HepG2 (cell line): ENCODE results near the gene ENSA. TPM values are rescaled to one million over a fixed set of nuclear protein-coding genes. Genes with fewer than 3 reads are reported as not detected.
A peak's percentile ranks its signal among the peaks of the same experiment; 100 is the strongest.

Experiments used
- ATF4 ChIP-seq, 2 experiments: fragments of 450-650 bp in 1 of 2; sonication (generic) in 1 of 2; formaldehyde crosslinking; IDR thresholded peaks; 2 replicates each; pipeline versions ENCODE4 v1.5.0 to v1.8.0; 2020 to 2022; ENCODE audit warnings: mild to moderate bottlenecking in 1 of 2, missing genetic modification reagents in 1 of 2
- BHLHE40 ChIP-seq: IDR thresholded peaks from 2 replicates; pipeline ENCODE4 v1.6.1; 2011; ENCODE audit warnings: low read length, improper control_type of control experiment
- CREB1 ChIP-seq, 2 experiments: fragments of 450-650 bp in 1 of 2; IDR thresholded peaks; 2 replicates each; pipeline ENCODE4 v1.6.1; 2016 to 2017; ENCODE audit warnings: control low read depth in 1 of 2, mild to moderate bottlenecking in 1 of 2, missing compliant biosample characterization in 1 of 2, missing genetic modification characterization in 1 of 2
- ELF3 ChIP-seq: IDR thresholded peaks from 2 replicates; pipeline ENCODE4 v1.6.1; 2016; ENCODE audit warnings: missing genetic modification reagents, missing compliant biosample characterization
- ESRRA ChIP-seq: sonication (generic); formaldehyde crosslinking; IDR thresholded peaks from 2 replicates; pipeline ENCODE4 v1.5.1; 2020; ENCODE audit warnings: mild to moderate bottlenecking, low read depth, missing genetic modification reagents
- HMG20A ChIP-seq: IDR thresholded peaks from 2 replicates; pipeline ENCODE4 v1.6.1; 2016; ENCODE audit warnings: borderline replicate concordance
- MED1 ChIP-seq: sonication (generic); formaldehyde crosslinking; IDR thresholded peaks from 2 replicates; pipeline ENCODE4 v1.4.0; 2020; ENCODE audit warnings: missing genetic modification reagents
- PAF1 ChIP-seq: IDR thresholded peaks from 2 replicates; pipeline ENCODE4 v1.6.1; 2016; ENCODE audit warnings: missing genetic modification reagents, missing compliant biosample characterization
- PAXIP1 ChIP-seq: sonication (generic); formaldehyde crosslinking; conservative IDR thresholded peaks from 2 replicates; pipeline ENCODE4 v1.4.0; 2020; ENCODE audit warnings: mild to moderate bottlenecking, missing genetic modification reagents, moderate library complexity
- PHB2 ChIP-seq: fragments of 450-650 bp; IDR thresholded peaks from 2 replicates; pipeline ENCODE4 v1.6.1; 2018; ENCODE audit not compliant: partially characterized antibody
- POLR2G ChIP-seq: fragments of 200-400 bp; formaldehyde crosslinking; IDR thresholded peaks from 2 replicates; pipeline ENCODE4 v1.6.1; 2018; ENCODE audit warnings: mild to moderate bottlenecking, low read depth, low read length, moderate library complexity
- REPIN1 ChIP-seq: sonication (generic); formaldehyde crosslinking; IDR thresholded peaks from 2 replicates; pipeline ENCODE4 v1.8.0; 2022; ENCODE audit warnings: missing genetic modification reagents, low read depth, mild to moderate bottlenecking, borderline replicate concordance
- SAP130 ChIP-seq: IDR thresholded peaks from 2 replicates; pipeline ENCODE4 v1.6.1; 2016; ENCODE audit warnings: low read depth
- ZBTB38 ChIP-seq: sonication (generic); formaldehyde crosslinking; IDR thresholded peaks from 2 replicates; pipeline ENCODE4 v1.5.1; 2020; ENCODE audit warnings: mild to moderate bottlenecking, missing genetic modification reagents
- ZGPAT ChIP-seq: IDR thresholded peaks from 2 replicates; pipeline ENCODE4 v1.6.1; 2016; ENCODE audit warnings: mild to moderate bottlenecking
- ZKSCAN8 ChIP-seq: IDR thresholded peaks from 2 replicates; pipeline ENCODE4 v1.6.1; 2016; ENCODE audit warnings: borderline replicate concordance, missing genetic modification reagents, missing compliant biosample characterization
- ZNF333 ChIP-seq: sonication (generic); formaldehyde crosslinking; IDR thresholded peaks from 2 replicates; pipeline ENCODE4 v1.4.0; 2020; ENCODE audit warnings: mild to moderate bottlenecking, missing genetic modification reagents, borderline replicate concordance
- ZNF446 ChIP-seq: sonication (generic); formaldehyde crosslinking; IDR thresholded peaks from 2 replicates; pipeline ENCODE4 v1.5.0; 2020; ENCODE audit warnings: mild to moderate bottlenecking, missing genetic modification reagents
- ZNF770 ChIP-seq: sonication (generic); formaldehyde crosslinking; IDR thresholded peaks from 2 replicates; pipeline ENCODE4 v1.5.0; 2020; ENCODE audit warnings: mild to moderate bottlenecking, missing genetic modification reagents
- polyA plus RNA-seq, 8 experiments: library from polyadenylated mRNA; depleted of rRNA in 3 of 8; stranded (reverse) in 7 of 8; unstranded in 1 of 8; fragments of >200 nt; fragmentation: Illumina TruSeq in 4 of 8; extraction: Trizol in 4 of 8; gene quantifications; 2 replicates each; pipeline versions ENCODE4 v1.2.1 to v1.2.3, GENCODE V29; 2011 to 2016; ENCODE audit warnings: low read depth in 4 of 8, missing spikeins in 1 of 8, mixed read lengths in 1 of 8; ENCODE audit not compliant: insufficient read depth in 1 of 8
- total RNA-seq, 5 experiments: library from RNA; depleted of rRNA; stranded (reverse); fragments of >200 nt; fragmentation: Illumina TruSeq; extraction: Trizol; gene quantifications; 2 replicates each; pipeline ENCODE4 v1.2.3, GENCODE V29; 2016; ENCODE audit warnings: low read depth in 1 of 5

ENSA gene
- total and polyA plus RNA-seq, 2 of the 13 experiments (the other 11 are each of a cell fraction or from before 2014, with no cell fraction given) = 54.5 to 111 TPM

GRCh38 chr1:150613061-150613920 lies 16.1 kb downstream of the ENSA start (continued):
- TF ChIP-seq POLR2G (0 out of 2 replicates have a peak, but pooled peaks have one; percentile 39), SAP130 (CRISPR knock-in tag) (peak; percentile 85), PAF1 (0 out of 2 replicates have a peak, but pooled peaks have one; percentile 23), MED1 (CRISPR knock-in tag) (peak; percentile 77), ZBTB38 (peak; percentile 50; the same call in 1 of the 2 replicates), ZNF333 (no peak), ZKSCAN8 (CRISPR knock-in tag) (0 out of 2 replicates have a peak, but pooled peaks have one; percentile 6), PHB2 (no peak), REPIN1 (CRISPR knock-in tag) (no peak), PAXIP1 (CRISPR knock-in tag) (0 out of 2 replicates have a peak, but pooled peaks have one; percentile 14), ATF4 (CRISPR knock-in tag; IDR thresholded peaks at IDR 0.05) (peak in 1 of 2 experiments; percentile 9; a peak in 1 of 4 replicates), ZGPAT (CRISPR knock-in tag) (0 out of 2 replicates have a peak, but pooled peaks have one; percentile 16), BHLHE40 (no peak), ZNF770 (peak; percentile 97), ESRRA (no peak), HMG20A (CRISPR knock-in tag) (peak; percentile 44; the same call in 1 of the 2 replicates), ZNF446 (CRISPR knock-in tag) (no peak), CREB1 (IDR thresholded peaks at IDR 0.05) (no peak), CREB1 (CRISPR knock-in tag; IDR thresholded peaks at IDR 0.05) (peak; percentile 59), ELF3 (CRISPR knock-in tag) (peak; percentile 51)
